ENCODE measurements around the gene SYT17.

The SYT17 gene

GRCh38 chr16:19299565-19299964 is 131.5 kb downstream of the SYT17 start:
- TF ChIP-seq CTCF (conservative IDR thresholded peaks at IDR 0.05; ENCODE audit: low read depth, low read length): no peak
- no peak for DNase-seq (ENCODE audit: low read depth)
- no peak overlapping the region for H3K4me3 ChIP-seq (ENCODE audit: low read depth, low read length)

GRCh38 chr16:19301931-19302330 is 133.9 kb downstream of the SYT17 start:
- no peak overlapping the region for H3K4me3 ChIP-seq (ENCODE audit: low read depth, low read length)
- TF ChIP-seq CTCF (conservative IDR thresholded peaks at IDR 0.05; ENCODE audit: low read depth, low read length): no peak
- DNase-seq (ENCODE audit: low read depth): no peak

- DNase-seq (ENCODE audit: low read depth): no peak
- no peak for TF ChIP-seq CTCF (conservative IDR thresholded peaks at IDR 0.05; ENCODE audit: low read depth, low read length)
- H3K4me3 ChIP-seq (ENCODE audit: low read depth, low read length): no peak overlapping the region
These were observed 136.7 kb downstream of the SYT17 start for GRCh38 chr16:19304750-19305149.

GRCh38 chr16:19305443-19305842 is 137.4 kb downstream of the SYT17 start:
- TF ChIP-seq CTCF (conservative IDR thresholded peaks at IDR 0.05; ENCODE audit: low read depth, low read length): no peak

GRCh38 chr16:19307587-19308241 is 139.7 kb downstream of the SYT17 start:
- no peak for DNase-seq (ENCODE audit: low read depth)
- H3K4me3 ChIP-seq (ENCODE audit: low read depth, low read length): no peak overlapping the region
- no peak for TF ChIP-seq CTCF (conservative IDR thresholded peaks at IDR 0.05; ENCODE audit: low read depth, low read length)

More at GRCh38 chr16:19305443-19305842, 137.4 kb downstream of the SYT17 start:
- no peak overlapping the region for H3K4me3 ChIP-seq (ENCODE audit: low read depth, low read length)
- DNase-seq (ENCODE audit: low read depth): no peak

GRCh38 chr16:19308392-19308791 is 140.4 kb downstream of the SYT17 start:
- TF ChIP-seq CTCF (conservative IDR thresholded peaks at IDR 0.05; ENCODE audit: low read depth, low read length): no peak
- no peak for DNase-seq (ENCODE audit: low read depth)
- no peak overlapping the region for H3K4me3 ChIP-seq (ENCODE audit: low read depth, low read length)

GRCh38 chr16:19309178-19309577 is 141.1 kb downstream of the SYT17 start:
- no peak for TF ChIP-seq CTCF (conservative IDR thresholded peaks at IDR 0.05; ENCODE audit: low read depth, low read length)
- no peak for DNase-seq (ENCODE audit: low read depth)
- H3K4me3 ChIP-seq (ENCODE audit: low read depth, low read length): no peak overlapping the region

Measured in choroid plexus epithelial cell (primary cell).